CD4-positive, alpha-beta T cell (primary cell): ENCODE data around the gene MAP1B. TPM values are rescaled to one million over a fixed set of nuclear protein-coding genes. Genes with fewer than 3 reads are reported as not detected.

Experiments
- ATAC-seq: fragments of 200-7000 bp; cut with Tn5 transposase; one replicate; pipeline ENCODE4 v1.10.0; 2022; ENCODE audit warnings: mild to moderate bottlenecking; ENCODE audit not compliant: poor library complexity
- CTCF ChIA-PET: fragments of 350-600 bp; sonication (Branson Sonifier 250); formaldehyde crosslinking; loops from one replicate; lab custom pipeline; 2021; ENCODE audit warnings: antibody characterized with exemption, inconsistent platforms; lab: Charles Lee
- POLR2A ChIA-PET: fragments of 350-600 bp; sonication (Branson Sonifier 250); formaldehyde crosslinking; loops from one replicate; lab custom pipeline; 2021; ENCODE audit warnings: antibody characterized with exemption, inconsistent platforms; lab: Charles Lee
- DNase-seq, 14 experiments: peaks; one replicate each; pipeline ENCODE4 v3.0.0-alpha.2; 2013 to 2020; ENCODE audit warnings: mixed read lengths in 2 of 14
- H3K27ac ChIP-seq, 2 donors: one replicate each; pipeline versions ENCODE4 v1.5.1 to v1.7.0; 2013; ENCODE audit warnings: low read length in 2 of 2, low read depth in 1 of 2, mild to moderate bottlenecking in 1 of 2
- H3K27me3 ChIP-seq, 2 experiments: 1 replicate in 1 of 2; 2 replicates in 1 of 2; pipeline versions ENCODE4 v1.6.1 to v1.7.0; 2013; ENCODE audit warnings: low read length in 2 of 2, control low read depth in 1 of 2, mild to moderate bottlenecking in 1 of 2, moderate library complexity in 1 of 2; ENCODE audit not compliant: insufficient read depth in 2 of 2, control insufficient read depth in 1 of 2
- H3K36me3 ChIP-seq: one replicate; pipeline ENCODE4 v1.6.1; 2013; ENCODE audit warnings: low read length, control low read depth; ENCODE audit not compliant: insufficient read depth
- H3K4me1 ChIP-seq: one replicate; pipeline ENCODE4 v1.6.1; 2013; ENCODE audit warnings: low read length, control low read depth; ENCODE audit not compliant: insufficient read depth
- H3K4me3 ChIP-seq: one replicate; pipeline ENCODE4 v1.5.1; 2013; ENCODE audit warnings: mild to moderate bottlenecking, low read length, moderate library complexity
- H3K9me3 ChIP-seq, 2 experiments: 1 replicate in 1 of 2; 2 replicates in 1 of 2; pipeline versions ENCODE4 v1.6.1 to v1.7.0; 2013; ENCODE audit warnings: low read length in 2 of 2, mild to moderate bottlenecking in 2 of 2, control low read depth in 1 of 2, moderate library complexity in 1 of 2; ENCODE audit not compliant: control insufficient read depth in 1 of 2, insufficient read depth in 1 of 2
- H3K27ac Mint-ChIP-seq: one replicate; pipeline ENCODE4 v1.8.0; 2020; ENCODE audit warnings: mixed read lengths
- H3K27me3 Mint-ChIP-seq: one replicate; pipeline ENCODE4 v1.8.0; 2021; ENCODE audit warnings: mixed read lengths
- H3K36me3 Mint-ChIP-seq: one replicate; pipeline ENCODE4 v1.8.0; 2021; ENCODE audit warnings: low read depth, mixed read lengths
- H3K4me1 Mint-ChIP-seq: one replicate; pipeline ENCODE4 v1.8.0; 2021; ENCODE audit warnings: low read depth, mixed read lengths
- H3K4me3 Mint-ChIP-seq: one replicate; pipeline ENCODE4 v1.8.0; 2020; ENCODE audit warnings: mild to moderate bottlenecking, mixed read lengths
- H3K9me3 Mint-ChIP-seq: one replicate; pipeline ENCODE4 v1.8.0; 2020; ENCODE audit warnings: mixed read lengths
- intact Hi-C, 2 experiments: fragments of 100-400 bp; cut with DNase I in 1 of 2; cut with micrococcal nuclease in 1 of 2; formaldehyde crosslinking; loops; one replicate each; pipeline versions ENCODE4 v1.15.1 to v1.9.0; 2023 to 2025; cut with DNase I, micrococcal nuclease
- total RNA-seq, 174 experiments: library from RNA in 2 of 174; stranded (reverse) in 2 of 174; gene quantifications; one replicate each; pipeline ENCODE4 v1.2.3 and lab custom pipeline; 2021 to 2026
- TF ChIP-seq, protein P1 (sequence below): fragments of 200-600 bp; IDR thresholded peaks from one replicate; pipeline ENCODE4 v1.8.0; 2022; ENCODE audit warnings: antibody characterized with exemption, mild to moderate bottlenecking

The MAP1B gene
- total RNA-seq, 2 experiments from 2014 or later = 0.03 to 0.06 TPM

DNA sequence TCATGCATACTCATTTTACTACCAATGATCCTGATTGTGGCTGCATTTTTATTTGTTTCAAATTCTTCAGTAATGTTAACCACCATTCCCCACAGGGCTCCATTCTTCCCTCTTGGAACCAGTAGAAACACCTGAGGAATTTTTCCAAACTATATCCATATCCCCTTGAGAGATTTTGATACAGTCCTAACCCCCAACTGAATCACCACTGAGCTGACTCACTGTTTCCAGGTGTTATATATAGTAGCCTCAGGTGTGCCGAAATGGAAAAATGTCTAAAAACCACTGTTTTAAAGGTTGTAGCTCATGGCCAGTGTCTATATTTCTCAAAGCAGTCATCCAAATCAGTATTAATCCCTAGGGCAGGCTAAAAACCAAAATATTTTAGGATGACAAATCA, 127.6 kb downstream of the MAP1B start:
- POLR2A ChIA-PET = interaction anchor here (0.6 kb wide), 1 partner anchor 85 kb away, joined by 3 read pairs; the partner anchor contains the start of genes MRPS27 and PTCD2
- Mint-ChIP-seq H3K9me3 (no peaks in the 10 kb centered on the region), H3K4me3 (no peak overlapping the region), H3K36me3 (peaks cover 81% of the 10 kb centered on the region), H3K4me1 (peaks cover 48% of the 10 kb centered on the region), H3K27me3 (no peaks in the 10 kb centered on the region), H3K27ac (no peak overlapping the region)
- ATAC-seq (no peak), DNase-seq (no peak)
- H3K4me3 ChIP-seq = no peak overlapping the region
- no peaks in the 10 kb centered on the region for H3K27me3 ChIP-seq
- CTCF ChIA-PET = interaction anchor here (0.9 to 2.0 kb wide), 2 partner anchors 11 to 74 kb away, joined by 3 to 6 read pairs; no protein-coding TSS in a partner anchor
- intact Hi-C loops = no loop called here
- TF ChIP-seq, protein P1, sequence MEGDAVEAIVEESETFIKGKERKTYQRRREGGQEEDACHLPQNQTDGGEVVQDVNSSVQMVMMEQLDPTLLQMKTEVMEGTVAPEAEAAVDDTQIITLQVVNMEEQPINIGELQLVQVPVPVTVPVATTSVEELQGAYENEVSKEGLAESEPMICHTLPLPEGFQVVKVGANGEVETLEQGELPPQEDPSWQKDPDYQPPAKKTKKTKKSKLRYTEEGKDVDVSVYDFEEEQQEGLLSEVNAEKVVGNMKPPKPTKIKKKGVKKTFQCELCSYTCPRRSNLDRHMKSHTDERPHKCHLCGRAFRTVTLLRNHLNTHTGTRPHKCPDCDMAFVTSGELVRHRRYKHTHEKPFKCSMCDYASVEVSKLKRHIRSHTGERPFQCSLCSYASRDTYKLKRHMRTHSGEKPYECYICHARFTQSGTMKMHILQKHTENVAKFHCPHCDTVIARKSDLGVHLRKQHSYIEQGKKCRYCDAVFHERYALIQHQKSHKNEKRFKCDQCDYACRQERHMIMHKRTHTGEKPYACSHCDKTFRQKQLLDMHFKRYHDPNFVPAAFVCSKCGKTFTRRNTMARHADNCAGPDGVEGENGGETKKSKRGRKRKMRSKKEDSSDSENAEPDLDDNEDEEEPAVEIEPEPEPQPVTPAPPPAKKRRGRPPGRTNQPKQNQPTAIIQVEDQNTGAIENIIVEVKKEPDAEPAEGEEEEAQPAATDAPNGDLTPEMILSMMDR = no peak
- peaks cover 8% of the 10 kb centered on the region for H3K36me3 ChIP-seq
- no peaks in the 10 kb centered on the region for H3K9me3 ChIP-seq
- peaks cover 15% of the 10 kb centered on the region for H3K4me1 ChIP-seq
- no peak overlapping the region for H3K27ac ChIP-seq

DNA sequence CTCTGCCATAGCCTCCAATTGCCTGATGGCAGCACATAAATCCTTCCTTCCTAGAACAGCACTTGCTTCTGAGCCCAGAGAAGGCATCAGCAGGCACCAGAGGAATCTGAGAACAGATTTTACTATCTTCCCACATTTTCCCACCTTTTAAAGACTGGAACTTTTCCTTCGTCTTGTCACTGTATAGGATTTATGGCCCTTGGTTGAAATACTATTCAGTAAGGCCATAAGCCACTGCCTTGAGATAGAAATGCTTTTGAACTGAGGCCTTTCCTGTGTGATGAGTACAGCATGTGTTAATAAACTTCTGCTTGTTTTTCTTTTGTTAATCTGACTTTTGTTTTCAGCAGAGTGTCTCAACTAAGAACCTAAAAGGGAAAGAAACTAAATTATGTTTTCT, 128.4 kb downstream of the MAP1B start:
- Histone ChIP-seq H3K4me1 (peaks cover 15% of the 10 kb centered on the region), H3K36me3 (peaks cover 8% of the 10 kb centered on the region), H3K9me3 (no peaks in the 10 kb centered on the region), H3K4me3 (no peak overlapping the region), H3K27ac (no peak overlapping the region), H3K27me3 (no peaks in the 10 kb centered on the region)
- TF ChIP-seq, protein P1 = no peak
- no peak overlapping the region for H3K4me3 Mint-ChIP-seq
- CTCF ChIA-PET = interaction anchor here (2.0 kb wide), 1 partner anchor 73 kb away, joined by 6 read pairs; no protein-coding TSS in a partner anchor
- no peaks in the 10 kb centered on the region for H3K9me3 Mint-ChIP-seq
- intact Hi-C loops = no loop called here
- H3K4me1 Mint-ChIP-seq = peaks cover 41% of the 10 kb centered on the region
- ATAC-seq (no peak), DNase-seq (no peak)
- POLR2A ChIA-PET = no interaction called here
- peaks cover 78% of the 10 kb centered on the region for H3K36me3 Mint-ChIP-seq
- no peaks in the 10 kb centered on the region for H3K27me3 Mint-ChIP-seq
- H3K27ac Mint-ChIP-seq = no peak overlapping the region

DNA sequence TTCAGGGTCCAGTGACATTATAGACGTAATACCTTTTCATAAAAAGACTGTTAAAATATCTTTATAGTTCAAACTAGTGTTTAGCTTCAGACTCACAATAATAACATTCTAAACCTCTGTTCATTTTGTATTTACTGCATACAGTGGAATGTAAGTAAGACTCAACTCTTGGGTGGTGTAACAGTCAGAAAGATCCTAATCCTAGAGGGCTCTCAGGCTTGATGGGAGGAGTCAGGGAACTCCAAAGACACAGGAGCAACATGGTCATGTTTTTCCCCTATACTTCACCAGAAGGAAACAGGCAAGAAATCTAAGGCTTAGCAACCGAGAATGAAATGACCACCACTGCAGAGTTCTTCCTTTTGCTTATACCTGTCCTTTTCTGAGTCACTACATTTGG, 130.1 kb downstream of the MAP1B start:
- H3K36me3 Mint-ChIP-seq = peaks cover 63% of the 10 kb centered on the region
- H3K27ac Mint-ChIP-seq = no peak overlapping the region
- no peak overlapping the region for H3K4me3 Mint-ChIP-seq
- Histone ChIP-seq H3K4me1 (peaks cover 8% of the 10 kb centered on the region), H3K4me3 (no peak overlapping the region), H3K9me3 (no peaks in the 10 kb centered on the region), H3K27ac (no peak overlapping the region), H3K36me3 (peaks cover 8% of the 10 kb centered on the region), H3K27me3 (no peaks in the 10 kb centered on the region)
- H3K27me3 Mint-ChIP-seq = no peaks in the 10 kb centered on the region
- DNase-seq (no peak), ATAC-seq (no peak)
- ChIA-PET CTCF (no interaction called here), POLR2A (no interaction called here)
- intact Hi-C loops = no loop called here
- peaks cover 32% of the 10 kb centered on the region for H3K4me1 Mint-ChIP-seq
- TF ChIP-seq, protein P1 = no peak
- no peaks in the 10 kb centered on the region for H3K9me3 Mint-ChIP-seq
